BJ (cell line): ENCODE data around the gene TPD52L2. TPM values are rescaled to one million over a fixed set of nuclear protein-coding genes. Genes with fewer than 3 reads are reported as not detected.

Experiments
- CTCF ChIA-PET: fragments of 350-600 bp; formaldehyde crosslinking; extraction: SDS; loops from one replicate; lab custom pipeline; 2021; ENCODE audit warnings: antibody characterized with exemption, inconsistent platforms; lab: Yijun Ruan, JAX
- POLR2A ChIA-PET: fragments of 300-600 bp; sonication (Branson Sonifier 250); formaldehyde crosslinking; extraction: SDS; loops from one replicate; lab custom pipeline; 2021; ENCODE audit warnings: antibody characterized with exemption; lab: Charles Lee
- DNase-seq: peaks from one replicate; pipeline ENCODE4 v3.0.0-alpha.2; 2011; ENCODE audit warnings: low read depth
- H3K27me3 ChIP-seq: 2 replicates; pipeline ENCODE4 v1.6.0; 2011; ENCODE audit warnings: low read length; ENCODE audit not compliant: control insufficient read depth, insufficient read depth
- H3K36me3 ChIP-seq: 2 replicates; pipeline ENCODE4 v1.5.1; 2011; ENCODE audit warnings: low read length; ENCODE audit not compliant: control insufficient read depth, insufficient read depth
- H3K4me3 ChIP-seq: 2 replicates; pipeline ENCODE4 v1.5.1; 2011; ENCODE audit warnings: low read depth, mild to moderate bottlenecking, control low read depth, low read length
- polyA plus RNA-seq: library from polyadenylated mRNA; depleted of rRNA; stranded (reverse); fragments of >200 nt; gene quantifications from 2 replicates; pipeline ENCODE4 v1.2.3, GENCODE V29; 2011
- TF ChIP-seq, protein P1 (sequence below): IDR thresholded peaks from 2 replicates; pipeline ENCODE4 v1.5.1; 2011; ENCODE audit warnings: low read depth, mild to moderate bottlenecking, control low read depth, inconsistent platforms, low read length, moderate library complexity; ENCODE audit not compliant: insufficient read depth

The TPD52L2 gene
- polyA plus RNA-seq, 1 experiment: 288 TPM

DNA sequence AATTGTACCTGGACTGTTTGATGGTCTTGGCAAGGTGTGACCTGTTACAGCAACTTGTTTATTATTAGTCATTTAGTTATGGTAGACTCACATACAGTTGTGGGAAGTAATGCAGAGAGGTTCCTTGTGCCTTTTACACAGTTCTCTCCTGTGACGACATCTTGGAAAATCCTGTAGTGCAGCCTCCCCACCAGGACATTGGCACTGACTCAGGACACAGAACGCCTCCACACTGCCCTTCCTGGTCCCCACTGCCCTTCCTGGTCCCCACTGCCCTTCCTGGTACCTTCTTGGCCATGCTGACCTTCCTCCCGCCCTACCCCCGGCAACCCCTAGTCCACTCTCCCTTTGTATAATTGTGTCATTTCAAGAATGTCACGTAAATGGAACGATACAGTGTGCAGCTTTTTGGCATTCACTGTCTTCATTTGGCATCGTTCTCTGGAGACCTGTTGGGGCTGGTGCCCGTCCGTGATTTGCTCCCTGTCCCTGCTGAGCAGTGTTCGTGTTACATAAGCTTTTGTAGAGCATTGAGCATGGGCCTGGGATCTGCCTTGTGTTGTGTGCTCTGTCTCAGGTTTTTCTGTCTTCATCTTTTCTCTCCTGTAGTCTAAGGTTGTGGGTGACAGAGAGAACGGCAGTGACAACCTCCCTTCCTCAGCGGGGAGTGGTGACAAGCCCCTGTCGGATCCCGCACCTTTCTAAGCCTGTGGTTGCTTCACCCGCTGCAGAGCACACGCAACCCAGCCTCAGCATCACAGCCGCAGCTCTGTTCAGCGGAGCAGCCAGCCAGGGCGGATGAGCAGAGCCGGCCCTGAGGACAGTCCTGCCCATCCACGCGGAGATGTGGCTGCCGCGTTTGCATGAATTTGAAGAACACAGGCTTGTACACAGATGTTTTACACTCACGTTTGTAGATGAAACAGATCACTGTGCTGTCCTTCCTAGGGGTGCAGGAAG, 24.5 kb downstream of the TPD52L2 start:
- DNase-seq: no peak
- Histone ChIP-seq H3K27me3 (no peaks in the 10 kb centered on the region), H3K36me3 (peaks cover 42% of the 10 kb centered on the region), H3K4me3 (no peak overlapping the region)
- TF ChIP-seq, protein P1, sequence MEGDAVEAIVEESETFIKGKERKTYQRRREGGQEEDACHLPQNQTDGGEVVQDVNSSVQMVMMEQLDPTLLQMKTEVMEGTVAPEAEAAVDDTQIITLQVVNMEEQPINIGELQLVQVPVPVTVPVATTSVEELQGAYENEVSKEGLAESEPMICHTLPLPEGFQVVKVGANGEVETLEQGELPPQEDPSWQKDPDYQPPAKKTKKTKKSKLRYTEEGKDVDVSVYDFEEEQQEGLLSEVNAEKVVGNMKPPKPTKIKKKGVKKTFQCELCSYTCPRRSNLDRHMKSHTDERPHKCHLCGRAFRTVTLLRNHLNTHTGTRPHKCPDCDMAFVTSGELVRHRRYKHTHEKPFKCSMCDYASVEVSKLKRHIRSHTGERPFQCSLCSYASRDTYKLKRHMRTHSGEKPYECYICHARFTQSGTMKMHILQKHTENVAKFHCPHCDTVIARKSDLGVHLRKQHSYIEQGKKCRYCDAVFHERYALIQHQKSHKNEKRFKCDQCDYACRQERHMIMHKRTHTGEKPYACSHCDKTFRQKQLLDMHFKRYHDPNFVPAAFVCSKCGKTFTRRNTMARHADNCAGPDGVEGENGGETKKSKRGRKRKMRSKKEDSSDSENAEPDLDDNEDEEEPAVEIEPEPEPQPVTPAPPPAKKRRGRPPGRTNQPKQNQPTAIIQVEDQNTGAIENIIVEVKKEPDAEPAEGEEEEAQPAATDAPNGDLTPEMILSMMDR: no peak
- CTCF ChIA-PET: no interaction called here
- POLR2A ChIA-PET: no interaction called here

DNA sequence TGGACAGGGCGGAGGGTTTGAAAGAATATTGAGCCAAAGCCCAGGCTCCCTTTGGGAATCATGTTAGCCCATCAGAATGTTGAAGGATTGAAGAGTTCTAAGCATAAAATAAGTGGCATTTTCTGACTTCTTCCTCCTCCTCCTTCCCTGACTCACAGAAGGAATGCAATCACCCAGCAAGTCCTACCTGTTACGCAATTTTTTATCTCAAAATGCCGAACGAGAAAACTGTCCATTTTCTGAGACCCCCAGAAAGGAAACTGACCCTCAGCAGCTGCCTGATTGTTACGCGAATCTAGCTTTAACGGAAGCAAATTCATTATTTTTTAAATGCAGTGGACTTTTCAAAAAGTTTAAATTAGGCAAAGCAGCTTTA, 25.1 kb downstream of the TPD52L2 start:
- Histone ChIP-seq H3K36me3 (peaks cover 37% of the 10 kb centered on the region), H3K4me3 (no peak overlapping the region), H3K27me3 (no peaks in the 10 kb centered on the region)
- ChIA-PET POLR2A (no interaction called here), CTCF (no interaction called here)
- TF ChIP-seq, protein P1: no peak
- DNase-seq: no peak

DNA sequence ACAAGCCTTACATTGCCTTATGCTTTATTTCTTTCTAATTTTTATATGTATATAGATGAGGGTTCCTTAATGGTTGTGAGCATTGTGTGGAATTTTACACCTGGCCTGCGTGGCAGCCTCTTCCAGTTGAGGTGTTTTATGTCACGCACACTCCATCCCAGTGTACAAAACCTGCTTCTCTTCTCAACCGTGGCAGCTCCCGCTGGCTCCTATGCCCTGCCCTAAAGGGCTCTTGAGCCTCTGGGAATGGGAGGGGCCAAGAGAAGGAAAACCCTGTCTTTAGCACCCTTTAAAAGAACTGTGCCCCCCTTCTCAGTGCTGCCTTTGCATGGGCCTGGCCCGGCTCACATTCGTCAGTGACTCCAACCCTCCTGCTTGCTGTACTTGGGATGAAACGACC, 25.5 kb downstream of the TPD52L2 start:
- TF ChIP-seq, protein P1: no peak
- CTCF ChIA-PET: no interaction called here
- H3K27me3 ChIP-seq: no peaks in the 10 kb centered on the region
- no peak overlapping the region for H3K4me3 ChIP-seq
- POLR2A ChIA-PET: no interaction called here
- peaks cover 33% of the 10 kb centered on the region for H3K36me3 ChIP-seq
- no peak for DNase-seq

DNA sequence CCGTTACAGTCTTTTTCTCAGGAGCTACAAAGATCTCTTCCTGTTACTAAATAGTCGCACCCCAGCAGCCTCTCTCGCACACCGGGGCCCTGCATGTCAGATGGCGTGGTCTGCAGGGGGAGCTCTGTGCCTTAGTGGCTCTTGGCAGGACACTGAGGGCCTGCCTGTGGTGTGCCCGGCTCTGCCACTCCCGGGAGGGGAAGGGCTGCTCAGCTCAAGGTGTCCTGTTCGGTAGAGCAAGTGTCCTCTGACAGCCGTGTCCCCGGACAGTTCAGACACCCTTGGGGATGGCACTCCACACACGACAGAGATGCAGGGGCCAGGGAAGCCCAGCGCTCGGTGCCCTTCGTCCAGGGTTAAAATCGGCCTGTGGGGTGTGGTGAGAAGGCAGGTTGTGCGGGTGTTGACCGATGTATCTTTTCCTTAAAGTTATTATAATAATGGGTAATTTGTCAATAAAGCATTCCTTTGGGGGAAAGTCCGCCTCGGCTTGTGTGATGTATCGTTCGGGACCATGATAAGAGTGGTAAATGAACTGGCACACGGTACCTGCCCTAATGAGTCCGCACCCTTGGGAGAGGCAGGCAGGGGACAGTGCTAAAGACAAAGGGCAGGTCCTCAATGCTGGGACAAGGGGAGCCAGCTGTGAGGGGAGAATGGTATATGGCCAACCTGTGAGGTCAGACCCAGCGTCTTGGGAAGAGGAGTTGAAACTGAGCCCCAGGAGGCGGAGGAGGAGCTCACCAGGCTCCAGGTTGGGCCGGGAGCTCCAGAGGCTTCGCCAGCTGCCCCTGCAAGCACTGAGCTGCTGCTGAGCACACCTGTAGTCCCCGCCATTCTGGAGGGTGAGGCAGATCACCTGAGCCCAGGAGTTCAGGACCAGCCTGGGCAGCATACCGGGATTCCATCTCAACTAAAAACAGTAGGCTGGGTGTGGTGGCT, 26.3 kb downstream of the TPD52L2 start:
- CTCF ChIA-PET: no interaction called here
- no peak for DNase-seq
- H3K4me3 ChIP-seq: no peak overlapping the region
- POLR2A ChIA-PET: no interaction called here
- TF ChIP-seq, protein P1: no peak
- H3K27me3 ChIP-seq: no peaks in the 10 kb centered on the region
- H3K36me3 ChIP-seq: peaks cover 29% of the 10 kb centered on the region

DNA sequence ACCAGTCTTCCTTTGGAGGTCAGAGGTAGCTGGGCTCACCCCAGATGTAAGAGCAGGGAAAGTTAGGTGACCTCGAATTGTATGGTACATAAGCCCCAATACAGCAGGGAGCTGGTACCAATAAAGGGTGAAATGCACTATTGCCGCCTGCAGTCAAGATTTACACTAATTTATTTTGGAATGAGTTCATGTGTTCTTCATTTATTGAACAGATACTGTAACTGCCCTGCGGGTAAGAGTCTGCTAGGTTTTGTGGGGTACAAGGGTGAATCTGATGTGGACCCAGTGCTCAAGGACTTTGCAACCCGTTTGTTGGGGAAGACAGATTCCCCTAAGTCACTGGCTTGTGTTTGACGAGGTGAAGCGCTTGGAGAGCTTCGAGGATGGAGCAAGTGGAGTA, 27.3 kb downstream of the TPD52L2 start:
- POLR2A ChIA-PET: no interaction called here

More for the DNA sequence above, 27.3 kb downstream of the TPD52L2 start:
- H3K36me3 ChIP-seq: peaks cover 27% of the 10 kb centered on the region
- H3K27me3 ChIP-seq: no peaks in the 10 kb centered on the region
- CTCF ChIA-PET: interaction anchor here (0.6 kb wide), 1 partner anchor 11 kb away, joined by 3 read pairs; no protein-coding TSS in a partner anchor
- DNase-seq: no peak
- TF ChIP-seq, protein P1: no peak
- no peak overlapping the region for H3K4me3 ChIP-seq
